NK-92 (cell line): ENCODE data around the gene PRLR.

Experiments
- DNase-seq: peaks from one replicate; lab custom pipeline; 2025; ENCODE audit not compliant: unreplicated experiment; lab: John Stamatoyannopoulos, UW

Gene PRLR

GRCh38 chr5:35236770-35237169, 6.5 kb upstream of the PRLR start:
- no peak for DNase-seq

GRCh38 chr5:35233601-35234000, 3.3 kb upstream of the PRLR start:
- DNase-seq, result no peak

GRCh38 chr5:35233121-35233520, 2.8 kb upstream of the PRLR start:
- DNase-seq, result no peak

- DNase-seq, result no peak
These were observed 1.8 kb upstream of the PRLR start for GRCh38 chr5:35232124-35232523.

- no peak for DNase-seq
These were observed 930 bp downstream of the PRLR start for GRCh38 chr5:35229076-35230037.

GRCh38 chr5:35228310-35228709, 2.0 kb downstream of the PRLR start:
- DNase-seq, result no peak

- no peak for DNase-seq
These were observed 2.6 kb downstream of the PRLR start for GRCh38 chr5:35227720-35228119.

- no peak for DNase-seq
These were observed 6.4 kb downstream of the PRLR start for GRCh38 chr5:35223787-35224395.

GRCh38 chr5:35220967-35221366, 9.3 kb downstream of the PRLR start:
- DNase-seq, result no peak

- DNase-seq, result no peak
These were observed 11.3 kb downstream of the PRLR start for GRCh38 chr5:35218981-35219380.

- no peak for DNase-seq
These were observed 16.2 kb downstream of the PRLR start for GRCh38 chr5:35214051-35214450.

- DNase-seq, result no peak
These were observed 16.7 kb downstream of the PRLR start for GRCh38 chr5:35213608-35214007.

- no peak for DNase-seq
These were observed 17.9 kb downstream of the PRLR start for GRCh38 chr5:35212122-35212982.

- no peak for DNase-seq
These were observed 20.4 kb downstream of the PRLR start for GRCh38 chr5:35209862-35210261.

GRCh38 chr5:35205606-35206005, 24.7 kb downstream of the PRLR start:
- no peak for DNase-seq

- DNase-seq, result no peak
These were observed 25.1 kb downstream of the PRLR start for GRCh38 chr5:35205186-35205585.

GRCh38 chr5:35203403-35203802, 26.9 kb downstream of the PRLR start:
- DNase-seq, result no peak

- no peak for DNase-seq
These were observed 27.8 kb downstream of the PRLR start for GRCh38 chr5:35202319-35203111.

GRCh38 chr5:35201291-35201690, 29.0 kb downstream of the PRLR start:
- no peak for DNase-seq

- DNase-seq, result no peak
These were observed 30.4 kb downstream of the PRLR start for GRCh38 chr5:35199886-35200285.

- DNase-seq, result no peak
These were observed 31.6 kb downstream of the PRLR start for GRCh38 chr5:35198686-35199085.
